NCI-H2029 (cell line): ENCODE data around the gene HDAC8.

ENCODE experiments used
- DNase-seq: peaks from one replicate; lab custom pipeline; 2025; lab: John Stamatoyannopoulos, UW

Gene HDAC8

GRCh38 chrX:72294497-72294896 is 278.1 kb downstream of the HDAC8 start:
- no peak for DNase-seq

GRCh38 chrX:72282302-72282701 is 290.3 kb downstream of the HDAC8 start:
- DNase-seq = no peak

GRCh38 chrX:72280321-72280845 is 292.3 kb downstream of the HDAC8 start:
- no peak for DNase-seq
